HG03025 (cell line): Measurements from ENCODE around the gene CEACAM7.

ENCODE experiments used
- ATAC-seq: cut with Tn5 transposase; IDR thresholded peaks from one replicate; pipeline ENCODE4 v1.9.1; 2021; ENCODE audit warnings: mild to moderate bottlenecking, moderate library complexity; ENCODE audit not compliant: unreplicated experiment, low FRiP score

CEACAM7 gene

GRCh38 chr19:41701401-41702075, 13.5 kb upstream of the CEACAM7 start:
- no peak for ATAC-seq

- ATAC-seq = no peak
These were observed 12.5 kb upstream of the CEACAM7 start for GRCh38 chr19:41700381-41701195.

- no peak for ATAC-seq
These were observed 11.9 kb upstream of the CEACAM7 start for GRCh38 chr19:41699968-41700323.

GRCh38 chr19:41699231-41699967, 11.3 kb upstream of the CEACAM7 start:
- ATAC-seq = no peak

GRCh38 chr19:41698746-41699230, 10.7 kb upstream of the CEACAM7 start:
- no peak for ATAC-seq

GRCh38 chr19:41697198-41697855, 9.3 kb upstream of the CEACAM7 start:
- no peak for ATAC-seq

- ATAC-seq = no peak
These were observed 8.5 kb upstream of the CEACAM7 start for GRCh38 chr19:41696402-41697197.

GRCh38 chr19:41695745-41696144, 7.7 kb upstream of the CEACAM7 start:
- no peak for ATAC-seq

- ATAC-seq = no peak
These were observed 7.0 kb upstream of the CEACAM7 start for GRCh38 chr19:41694831-41695635.

- no peak for ATAC-seq
These were observed 6.1 kb upstream of the CEACAM7 start for GRCh38 chr19:41694196-41694595.

GRCh38 chr19:41691268-41691970, 3.3 kb upstream of the CEACAM7 start:
- ATAC-seq = no peak

- no peak for ATAC-seq
These were observed 2.7 kb upstream of the CEACAM7 start for GRCh38 chr19:41690801-41691065.

GRCh38 chr19:41689993-41690800, 2.1 kb upstream of the CEACAM7 start:
- no peak for ATAC-seq

GRCh38 chr19:41688687-41689086, 617 bp upstream of the CEACAM7 start:
- ATAC-seq = no peak

GRCh38 chr19:41687419-41687818, 651 bp downstream of the CEACAM7 start:
- no peak for ATAC-seq

- no peak for ATAC-seq
These were observed 5.6 kb downstream of the CEACAM7 start for GRCh38 chr19:41682437-41682836.

GRCh38 chr19:41671486-41671885, 16.6 kb downstream of the CEACAM7 start:
- no peak for ATAC-seq

GRCh38 chr19:41670755-41671154, 17.3 kb downstream of the CEACAM7 start:
- ATAC-seq = no peak
